ENCODE results near the gene TNFSF18.

The TNFSF18 gene

GRCh38 chr1:173002891-173003838 lies 47.6 kb downstream of the TNFSF18 start:
- TF ChIP-seq POLR2AphosphoS5 (IDR thresholded peaks at IDR 0.05; ENCODE audit: low read depth, low read length) = no peak
- TF ChIP-seq POLR2A (IDR thresholded peaks at IDR 0.05; ENCODE audit: low read depth, low read length) = no peak
- TF ChIP-seq TAF1 (IDR thresholded peaks at IDR 0.05; ENCODE audit: borderline replicate concordance, low read depth, low read length) = no peak
- FAIRE-seq (no peak), DNase-seq (ENCODE audit: insufficient read length) (no peak)

GRCh38 chr1:172999349-172999748 lies 51.4 kb downstream of the TNFSF18 start:
- FAIRE-seq (no peak), DNase-seq (ENCODE audit: insufficient read length) (no peak)
- TF ChIP-seq POLR2AphosphoS5 (IDR thresholded peaks at IDR 0.05; ENCODE audit: low read depth, low read length) (no peak), TAF1 (IDR thresholded peaks at IDR 0.05; ENCODE audit: borderline replicate concordance, low read depth, low read length) (no peak), POLR2A (IDR thresholded peaks at IDR 0.05; ENCODE audit: low read depth, low read length) (no peak)

- no peak for TF ChIP-seq POLR2A (IDR thresholded peaks at IDR 0.05; ENCODE audit: low read depth, low read length)
- TF ChIP-seq TAF1 (IDR thresholded peaks at IDR 0.05; ENCODE audit: borderline replicate concordance, low read depth, low read length) = no peak
- TF ChIP-seq POLR2AphosphoS5 (IDR thresholded peaks at IDR 0.05; ENCODE audit: low read depth, low read length) = no peak
- FAIRE-seq = no peak
- DNase-seq (ENCODE audit: insufficient read length) = no peak
These were observed 52.8 kb downstream of the TNFSF18 start for GRCh38 chr1:172997941-172998361.

- TF ChIP-seq POLR2AphosphoS5 (IDR thresholded peaks at IDR 0.05; ENCODE audit: low read depth, low read length) (no peak), TAF1 (IDR thresholded peaks at IDR 0.05; ENCODE audit: borderline replicate concordance, low read depth, low read length) (no peak), POLR2A (IDR thresholded peaks at IDR 0.05; ENCODE audit: low read depth, low read length) (no peak)
- DNase-seq (ENCODE audit: insufficient read length) (no peak), FAIRE-seq (no peak)
These were observed 57.1 kb downstream of the TNFSF18 start for GRCh38 chr1:172993640-172994039.

- DNase-seq (ENCODE audit: insufficient read length) (no peak), FAIRE-seq (no peak)
- TF ChIP-seq POLR2AphosphoS5 (IDR thresholded peaks at IDR 0.05; ENCODE audit: low read depth, low read length) = no peak
- no peak for TF ChIP-seq TAF1 (IDR thresholded peaks at IDR 0.05; ENCODE audit: borderline replicate concordance, low read depth, low read length)
- no peak for TF ChIP-seq POLR2A (IDR thresholded peaks at IDR 0.05; ENCODE audit: low read depth, low read length)
These were observed 58.9 kb downstream of the TNFSF18 start for GRCh38 chr1:172991674-172992400.

- FAIRE-seq = no peak
- DNase-seq (ENCODE audit: insufficient read length) = no peak
- no peak for TF ChIP-seq POLR2A (IDR thresholded peaks at IDR 0.05; ENCODE audit: low read depth, low read length)
- no peak for TF ChIP-seq POLR2AphosphoS5 (IDR thresholded peaks at IDR 0.05; ENCODE audit: low read depth, low read length)
- TF ChIP-seq TAF1 (IDR thresholded peaks at IDR 0.05; ENCODE audit: borderline replicate concordance, low read depth, low read length) = no peak
These were observed 60.0 kb downstream of the TNFSF18 start for GRCh38 chr1:172990598-172991215.
